HG02571 (cell line): Measurements from ENCODE around the gene CASS4.
A peak's percentile ranks its signal among the peaks of the same experiment; 100 is the strongest.
"Not testable (repeated sequence)": the region's sequence is repeated elsewhere in the genome, so short reads cannot be mapped to it uniquely, and the experiment has no call there.

ENCODE experiments used
- ATAC-seq: cut with Tn5 transposase; IDR thresholded peaks from one replicate; pipeline ENCODE4 v1.9.1; 2021; ENCODE audit warnings: mild to moderate bottlenecking, moderate library complexity; ENCODE audit not compliant: unreplicated experiment

The CASS4 gene

GRCh38 chr20:56392132-56392880 lies 19.8 kb upstream of the CASS4 start, which contains the start of the genes AURKA and CSTF1:
Gene AURKA, minus strand, starts transcription at chr20:56392215. Its CDS starts 4,018 bp downstream, at chr20:56388197.
Gene CSTF1, plus strand, starts transcription at chr20:56392645. Its CDS starts 2,908 bp downstream, at chr20:56395553.
- peak; percentile 93 for ATAC-seq

DNA sequence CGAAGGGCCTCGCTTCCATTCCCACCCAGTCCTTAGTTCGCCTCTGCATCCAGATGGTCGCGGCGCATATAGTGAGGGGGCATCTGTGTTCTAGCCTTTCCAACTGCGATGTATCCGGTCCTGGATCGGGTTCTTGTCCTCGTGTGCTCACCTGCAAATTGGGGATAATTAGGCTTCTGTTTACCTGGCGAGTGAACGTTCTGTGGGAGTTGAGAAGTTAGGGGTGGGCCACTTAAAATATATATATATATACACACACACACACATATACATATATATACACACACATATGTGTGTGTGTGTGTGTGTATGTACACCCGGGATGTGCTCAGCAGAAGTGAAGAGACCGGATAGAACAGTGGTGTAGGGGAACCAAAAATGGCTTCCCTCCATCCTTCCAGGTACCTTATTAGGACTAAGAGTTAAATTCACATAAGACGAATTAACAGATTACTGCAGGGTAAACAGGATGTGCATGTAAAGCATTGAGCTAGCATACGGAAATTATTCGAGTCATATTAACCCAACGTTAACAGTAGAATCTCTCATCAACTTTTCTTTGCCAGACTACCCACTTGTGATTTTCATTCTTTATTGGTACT lies 19.1 kb upstream of the CASS4 start:
- no peak for ATAC-seq

DNA sequence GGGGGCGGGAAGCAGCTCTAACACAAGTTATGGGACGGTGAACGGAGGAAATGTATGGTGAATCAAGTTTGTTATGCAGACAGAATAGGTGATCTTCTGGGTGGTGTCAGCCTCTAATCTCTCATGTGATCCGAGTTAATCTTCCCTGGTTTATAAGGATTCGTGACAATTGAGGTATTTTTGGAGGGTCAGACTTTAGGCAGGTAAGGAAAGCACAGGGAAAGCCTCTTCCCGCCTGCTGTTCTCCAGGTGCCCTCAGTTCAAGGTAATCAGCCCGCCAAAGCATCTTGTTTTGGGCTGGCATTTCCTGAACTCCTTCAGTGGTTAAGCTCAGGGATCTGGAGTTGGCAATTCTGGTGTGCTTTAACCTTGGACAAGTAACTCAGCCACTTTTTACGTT lies 18.4 kb upstream of the CASS4 start:
- no peak for ATAC-seq

DNA sequence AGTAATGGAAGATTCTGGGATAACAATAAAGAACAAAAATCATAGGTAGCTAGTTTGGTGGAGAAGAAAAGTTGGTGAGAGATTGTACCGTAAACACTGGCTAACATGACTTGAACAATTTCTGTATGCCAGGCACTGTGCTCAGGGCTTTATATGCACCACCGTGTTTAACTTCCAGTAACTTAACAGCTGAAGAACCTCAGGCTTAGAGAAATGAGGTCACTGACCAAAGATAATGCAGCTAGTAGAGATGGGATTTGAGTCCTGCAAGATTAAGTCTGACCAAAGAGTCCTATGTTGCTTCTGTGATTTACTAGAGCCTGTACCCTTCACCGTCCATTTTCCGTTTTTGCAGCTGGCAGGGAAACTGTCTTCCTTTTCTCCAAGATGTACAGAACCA lies 16.9 kb upstream of the CASS4 start:
- ATAC-seq = no peak

- no peak for ATAC-seq
These were observed 11.9 kb upstream of the CASS4 start for GRCh38 chr20:56400001-56400640.

DNA sequence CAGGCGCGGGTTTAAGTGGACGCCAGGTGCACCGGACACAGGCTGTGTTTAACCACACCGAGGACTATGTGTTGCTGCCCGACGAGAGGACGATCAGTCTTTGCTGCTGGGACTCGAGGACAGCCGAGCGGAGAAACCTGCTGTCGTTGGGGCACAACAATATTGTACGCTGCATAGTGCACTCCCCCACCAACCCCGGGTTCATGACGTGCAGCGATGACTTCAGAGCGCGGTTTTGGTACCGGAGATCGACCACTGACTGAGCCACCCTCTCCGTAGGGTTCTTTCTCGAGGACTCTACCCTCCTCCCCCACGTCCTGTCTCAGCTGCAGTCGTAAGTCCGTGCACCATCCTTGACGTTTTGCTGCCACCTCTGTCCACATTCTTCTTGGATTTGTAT lies 8.6 kb upstream of the CASS4 start:
- ATAC-seq = no peak

DNA sequence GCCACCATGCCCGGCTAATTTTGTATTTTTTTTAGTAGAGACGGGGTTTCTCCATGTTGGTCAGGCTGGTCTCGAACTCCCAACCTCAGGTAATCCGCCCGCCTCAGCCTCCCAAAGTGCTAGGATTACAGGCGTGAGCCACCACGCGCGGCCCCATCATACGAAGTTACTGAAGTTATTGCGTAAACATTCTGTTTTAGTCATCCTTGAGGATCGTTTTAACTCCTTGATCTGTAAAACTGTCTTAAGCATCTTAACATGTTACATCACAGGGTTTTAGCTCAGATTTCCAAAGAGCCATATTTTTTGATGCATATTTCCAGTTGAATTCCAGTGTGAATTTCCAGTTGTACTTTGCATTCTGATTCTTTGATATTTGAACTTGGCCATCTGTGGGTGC lies 6.7 kb upstream of the CASS4 start:
- ATAC-seq = not testable (repeated sequence)

DNA sequence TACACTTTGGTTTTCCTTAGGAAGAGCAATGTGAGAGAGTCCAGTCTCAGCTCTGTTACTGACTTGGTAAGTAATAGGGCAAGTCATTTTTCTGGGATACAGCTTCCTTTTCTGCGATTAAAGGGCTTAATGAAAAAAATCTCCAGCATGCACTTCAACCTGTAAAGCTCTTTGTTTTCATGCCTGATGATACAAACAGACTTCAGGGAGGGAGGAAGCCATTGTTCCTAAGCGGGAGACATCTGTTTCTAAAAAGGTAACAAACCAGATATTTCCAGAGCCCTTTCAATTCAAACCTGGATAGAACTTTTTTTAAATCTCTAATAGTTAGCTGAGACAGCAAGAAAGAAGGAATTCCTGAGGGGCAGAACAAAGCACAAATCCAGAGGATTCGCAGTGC lies 5.2 kb upstream of the CASS4 start:
- ATAC-seq = no peak

GRCh38 chr20:56409521-56409920 lies 2.5 kb upstream of the CASS4 start:
- no peak for ATAC-seq

- ATAC-seq = no peak
These were observed 2.1 kb upstream of the CASS4 start for GRCh38 chr20:56409956-56410355.

DNA sequence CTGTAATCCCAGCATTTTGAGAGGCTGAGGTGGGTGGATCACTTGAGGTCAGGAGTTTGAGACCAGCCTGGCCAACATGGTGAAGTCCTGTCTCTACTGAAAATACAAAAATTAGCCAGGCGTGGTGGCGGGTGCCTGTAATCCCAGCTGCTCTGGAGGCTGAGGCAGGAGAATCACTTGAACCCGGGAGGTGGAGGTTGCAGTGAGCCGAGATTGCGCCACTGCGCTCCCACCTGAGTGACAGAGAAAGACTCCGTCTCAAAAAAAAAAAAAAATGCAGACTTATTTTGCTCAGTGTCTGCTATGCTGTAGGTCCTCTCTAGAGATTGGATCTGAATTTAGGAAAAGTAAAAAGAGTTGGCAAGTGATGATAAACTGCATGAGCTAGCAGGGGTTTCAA lies 773 bp upstream of the CASS4 start:
- not testable (repeated sequence) for ATAC-seq

DNA sequence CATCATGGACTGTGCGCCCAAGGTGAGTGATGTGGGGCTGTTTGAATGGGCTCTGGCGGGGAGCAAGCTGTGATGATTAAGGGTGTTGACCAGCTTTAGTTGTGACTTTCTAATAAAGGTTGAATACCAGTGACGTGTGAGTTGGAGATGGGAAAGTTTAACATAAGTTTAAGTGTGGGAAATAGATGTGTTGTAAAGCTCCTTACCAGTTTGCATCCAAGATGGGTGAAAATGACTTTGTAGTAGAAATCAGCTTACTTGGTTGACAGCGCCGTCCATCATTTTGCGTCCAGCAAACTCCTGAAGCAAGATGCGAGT lies 372 bp downstream of the CASS4 start:
- ATAC-seq = no peak

DNA sequence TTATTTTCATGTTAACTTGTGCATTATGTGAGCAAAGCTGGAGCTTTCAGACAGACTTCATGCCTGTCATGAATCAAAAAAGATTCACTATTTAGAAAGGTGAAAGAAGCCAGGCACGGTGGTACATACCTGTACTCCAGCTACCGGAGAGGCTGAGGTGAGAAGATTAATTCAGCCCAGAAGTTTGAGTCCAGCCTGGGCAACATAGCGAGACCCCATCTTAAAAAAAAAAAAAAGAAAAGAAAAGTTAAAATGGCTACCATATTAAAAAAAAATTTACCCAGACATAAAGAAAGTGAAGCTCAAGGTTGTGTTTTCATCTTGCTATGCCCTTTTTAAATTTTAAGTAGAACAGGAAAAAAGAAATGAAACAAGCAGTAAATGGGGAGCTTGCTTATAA lies 889 bp downstream of the CASS4 start:
- no peak for ATAC-seq

- ATAC-seq = no peak
These were observed 3.0 kb downstream of the CASS4 start for GRCh38 chr20:56414842-56415765.

DNA sequence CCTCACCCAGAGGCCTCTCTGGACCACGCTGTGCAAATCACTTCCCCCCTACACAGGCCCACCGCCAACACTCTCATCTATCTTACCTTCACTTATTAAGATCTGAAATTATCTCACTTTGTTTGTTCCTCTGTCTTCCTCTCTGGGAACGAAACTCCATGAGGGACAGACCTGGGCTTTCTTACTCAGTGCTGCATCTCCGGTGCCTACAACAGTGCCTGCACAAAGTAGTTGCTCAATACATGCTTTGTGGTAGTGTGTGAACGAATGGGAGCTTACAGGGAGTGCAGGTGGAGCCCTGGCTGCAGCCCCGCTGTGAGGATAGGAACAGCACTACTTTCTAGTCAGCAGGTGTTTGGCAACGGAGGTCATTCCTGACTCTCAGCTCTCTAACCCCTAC lies 5.3 kb downstream of the CASS4 start:
- no peak for ATAC-seq

- ATAC-seq = no peak
These were observed 5.9 kb downstream of the CASS4 start for GRCh38 chr20:56417911-56418310.

DNA sequence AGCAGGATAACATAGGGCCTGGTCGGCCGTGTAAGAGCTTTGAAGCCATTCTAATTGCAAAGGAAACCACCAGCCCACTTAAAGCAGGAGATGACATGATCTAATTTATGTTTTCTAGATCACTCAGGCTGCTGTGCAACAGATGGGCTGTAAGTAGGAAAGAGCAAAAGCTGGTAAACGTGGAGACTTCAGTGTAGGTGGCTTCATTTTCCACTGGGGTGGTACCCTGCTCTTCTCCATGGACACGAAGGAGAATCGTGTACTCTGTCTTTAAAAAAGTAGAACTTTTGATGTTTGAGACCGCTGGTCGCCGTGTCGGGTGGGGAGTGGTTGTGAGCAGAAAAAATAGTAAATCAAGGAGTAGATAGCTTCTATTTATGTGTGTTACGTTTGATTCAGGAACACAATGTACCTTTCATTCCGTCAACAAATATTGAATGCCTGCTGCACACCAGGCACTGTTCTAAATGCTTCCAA lies 6.4 kb downstream of the CASS4 start:
- ATAC-seq = no peak

- ATAC-seq = no peak
These were observed 8.0 kb downstream of the CASS4 start for GRCh38 chr20:56420028-56420427.

DNA sequence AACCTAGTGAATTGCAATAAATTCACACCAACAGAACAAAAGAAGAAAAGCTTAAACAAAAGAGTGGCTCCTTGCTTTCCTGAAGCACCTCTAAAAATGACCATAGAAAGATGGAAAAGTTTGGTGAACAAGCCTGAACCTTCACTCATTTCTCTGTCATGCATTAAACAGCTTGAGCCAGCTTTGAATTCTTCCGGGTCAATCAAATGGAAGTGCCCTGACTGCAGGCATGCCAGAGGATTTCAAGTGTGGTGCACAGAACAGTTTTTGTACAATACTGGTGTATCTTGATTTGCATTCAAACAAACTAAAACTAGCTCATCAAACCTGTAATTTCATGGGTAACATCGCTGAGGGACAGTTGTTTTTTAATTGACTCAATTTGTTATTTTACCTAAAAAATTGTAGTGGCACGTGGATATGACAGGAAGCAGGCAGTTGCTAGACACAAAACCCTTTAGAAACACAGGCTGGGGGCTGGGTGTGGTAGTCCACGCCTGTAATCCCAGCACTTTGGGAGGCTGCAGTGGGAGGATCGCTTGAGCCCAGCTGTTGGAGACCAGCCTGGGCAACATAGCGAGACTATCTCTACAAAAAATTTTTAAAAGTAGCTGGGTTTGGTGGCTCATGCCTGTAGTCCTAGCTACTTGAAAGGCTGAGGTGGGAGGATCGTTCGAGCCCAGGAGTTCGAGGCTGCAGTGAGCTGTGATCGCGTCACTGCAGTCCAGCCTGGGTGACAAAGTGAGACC lies 9.1 kb downstream of the CASS4 start:
- ATAC-seq = no peak

- no peak for ATAC-seq
These were observed 10.2 kb downstream of the CASS4 start for GRCh38 chr20:56422076-56422823.
